Adrenal gland (tissue), 5 donors: ENCODE measurements around the gene ITIH5.

Experiments
- POLR2A ChIP-seq, 2 donors: fragments of 450-650 bp; IDR thresholded peaks; one replicate each; pipeline ENCODE4 v1.6.1; 2017; ENCODE audit warnings: antibody characterized with exemption in 2 of 2, mild to moderate bottlenecking in 2 of 2, moderate library complexity in 1 of 2
- TF ChIP-seq, protein P1 (sequence below), 6 experiments: fragments of 450-650 bp in 4 of 6; fragments of 200-600 bp in 2 of 6; sonication (generic) in 1 of 6; IDR thresholded peaks; 1 replicate in 5 of 6; 2 replicates in 1 of 6; pipeline versions ENCODE4 v1.5.1 to v1.8.0; 2016 to 2021; ENCODE audit warnings: antibody characterized with exemption in 6 of 6, mild to moderate bottlenecking in 2 of 6, moderate library complexity in 1 of 6
- donor health status: DM: no; HTN: no; CAD: no.

DNA sequence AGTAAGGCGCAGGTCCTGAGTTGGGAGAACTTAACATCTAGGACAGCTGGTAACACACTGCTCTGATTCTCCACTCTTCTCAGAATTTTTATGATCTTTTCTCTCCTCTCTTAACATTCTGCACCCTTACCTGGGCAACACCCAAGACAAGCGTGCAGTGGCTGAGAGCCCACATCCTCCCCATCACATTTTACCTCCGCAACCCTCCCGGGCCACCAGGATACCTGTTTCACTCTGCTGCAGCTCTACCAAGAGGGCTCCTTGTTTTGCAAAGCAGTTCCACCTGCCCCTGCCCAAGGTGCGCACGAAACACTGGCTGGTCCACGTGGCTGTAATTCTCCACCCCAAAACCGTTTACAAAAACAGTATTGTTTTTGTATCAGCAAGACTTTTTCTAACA, 81.5 kb downstream of the ITIH5 start:
- TF ChIP-seq, protein P1, sequence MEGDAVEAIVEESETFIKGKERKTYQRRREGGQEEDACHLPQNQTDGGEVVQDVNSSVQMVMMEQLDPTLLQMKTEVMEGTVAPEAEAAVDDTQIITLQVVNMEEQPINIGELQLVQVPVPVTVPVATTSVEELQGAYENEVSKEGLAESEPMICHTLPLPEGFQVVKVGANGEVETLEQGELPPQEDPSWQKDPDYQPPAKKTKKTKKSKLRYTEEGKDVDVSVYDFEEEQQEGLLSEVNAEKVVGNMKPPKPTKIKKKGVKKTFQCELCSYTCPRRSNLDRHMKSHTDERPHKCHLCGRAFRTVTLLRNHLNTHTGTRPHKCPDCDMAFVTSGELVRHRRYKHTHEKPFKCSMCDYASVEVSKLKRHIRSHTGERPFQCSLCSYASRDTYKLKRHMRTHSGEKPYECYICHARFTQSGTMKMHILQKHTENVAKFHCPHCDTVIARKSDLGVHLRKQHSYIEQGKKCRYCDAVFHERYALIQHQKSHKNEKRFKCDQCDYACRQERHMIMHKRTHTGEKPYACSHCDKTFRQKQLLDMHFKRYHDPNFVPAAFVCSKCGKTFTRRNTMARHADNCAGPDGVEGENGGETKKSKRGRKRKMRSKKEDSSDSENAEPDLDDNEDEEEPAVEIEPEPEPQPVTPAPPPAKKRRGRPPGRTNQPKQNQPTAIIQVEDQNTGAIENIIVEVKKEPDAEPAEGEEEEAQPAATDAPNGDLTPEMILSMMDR (IDR thresholded peaks at IDR 0.05): no peak
- no peak for TF ChIP-seq POLR2A (IDR thresholded peaks at IDR 0.05)
